GM10248 (cell line): ENCODE data around the gene LRRN2.

ENCODE experiments used
- CTCF ChIA-PET: fragments of 300-600 bp; sonication (Branson Sonifier 250); formaldehyde crosslinking; extraction: SDS; loops from one replicate; lab custom pipeline; 2021; ENCODE audit warnings: antibody characterized with exemption; lab: Yijun Ruan, JAX
- POLR2A ChIA-PET: fragments of 350-650 bp; sonication (Branson Sonifier 250); formaldehyde crosslinking; extraction: SDS; loops from one replicate; lab custom pipeline; 2020; ENCODE audit warnings: antibody characterized with exemption; lab: Yijun Ruan, JAX
- DNase-seq: peaks from one replicate; pipeline ENCODE4 v3.0.0; 2012; ENCODE audit errors: extremely low spot score
- TF ChIP-seq, protein P1 (sequence below): IDR thresholded peaks from 2 replicates; pipeline ENCODE4 v1.5.1; 2012; ENCODE audit warnings: mild to moderate bottlenecking, low read depth; ENCODE audit errors: extremely low read depth, missing control alignments, control extremely low read depth

Gene LRRN2

DNA sequence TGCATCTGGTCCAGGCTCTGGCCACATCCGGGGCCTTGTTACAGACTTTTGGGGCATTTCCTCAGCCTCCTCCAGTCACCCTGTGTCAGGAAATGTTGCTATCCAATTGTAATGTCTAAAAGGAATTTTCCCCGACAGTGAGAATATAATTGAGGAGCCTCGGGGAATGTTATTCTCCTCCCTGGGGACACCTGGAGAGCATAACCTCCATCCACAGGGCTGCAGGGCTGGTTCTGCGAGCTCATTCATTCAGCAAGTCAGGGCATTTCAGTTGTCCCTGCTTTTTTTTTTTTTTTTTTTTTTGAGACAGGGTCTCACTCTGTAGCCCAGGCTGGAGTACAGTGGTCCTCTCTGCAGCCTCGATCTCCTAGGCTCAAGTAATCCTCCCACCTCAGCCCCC, 96.7 kb downstream of the LRRN2 start:
- ChIA-PET CTCF (interaction anchor here (2.4 kb wide), 1 partner anchor 218 kb away, joined by 9 read pairs; no protein-coding TSS in a partner anchor), POLR2A (interaction anchor here (0.5 kb wide), 1 partner anchor 222 kb away, joined by 4 read pairs; no protein-coding TSS in a partner anchor)
- no peak for DNase-seq
- TF ChIP-seq, protein P1, sequence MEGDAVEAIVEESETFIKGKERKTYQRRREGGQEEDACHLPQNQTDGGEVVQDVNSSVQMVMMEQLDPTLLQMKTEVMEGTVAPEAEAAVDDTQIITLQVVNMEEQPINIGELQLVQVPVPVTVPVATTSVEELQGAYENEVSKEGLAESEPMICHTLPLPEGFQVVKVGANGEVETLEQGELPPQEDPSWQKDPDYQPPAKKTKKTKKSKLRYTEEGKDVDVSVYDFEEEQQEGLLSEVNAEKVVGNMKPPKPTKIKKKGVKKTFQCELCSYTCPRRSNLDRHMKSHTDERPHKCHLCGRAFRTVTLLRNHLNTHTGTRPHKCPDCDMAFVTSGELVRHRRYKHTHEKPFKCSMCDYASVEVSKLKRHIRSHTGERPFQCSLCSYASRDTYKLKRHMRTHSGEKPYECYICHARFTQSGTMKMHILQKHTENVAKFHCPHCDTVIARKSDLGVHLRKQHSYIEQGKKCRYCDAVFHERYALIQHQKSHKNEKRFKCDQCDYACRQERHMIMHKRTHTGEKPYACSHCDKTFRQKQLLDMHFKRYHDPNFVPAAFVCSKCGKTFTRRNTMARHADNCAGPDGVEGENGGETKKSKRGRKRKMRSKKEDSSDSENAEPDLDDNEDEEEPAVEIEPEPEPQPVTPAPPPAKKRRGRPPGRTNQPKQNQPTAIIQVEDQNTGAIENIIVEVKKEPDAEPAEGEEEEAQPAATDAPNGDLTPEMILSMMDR = no peak

DNA sequence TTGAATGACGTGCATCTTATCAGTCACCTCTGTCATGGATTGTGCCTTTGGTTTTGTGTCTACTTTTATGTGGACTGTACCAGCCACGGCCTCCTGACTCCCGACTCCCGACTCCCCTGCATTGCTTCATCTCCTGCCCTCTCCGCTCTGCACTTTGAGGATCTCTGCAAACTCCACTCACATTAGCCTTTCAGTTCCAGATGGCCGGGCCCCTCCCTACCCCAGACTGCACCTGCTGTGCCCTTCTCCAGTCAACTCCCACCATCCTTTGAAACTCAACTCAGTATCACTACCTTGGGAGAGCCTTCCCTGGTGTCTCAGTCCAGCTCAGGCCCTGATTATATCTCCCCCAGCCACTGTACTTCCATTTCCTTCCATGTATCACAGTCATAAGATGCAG, 97.9 kb downstream of the LRRN2 start:
- POLR2A ChIA-PET = no interaction called here
- TF ChIP-seq, protein P1 = no peak
- no peak for DNase-seq
- CTCF ChIA-PET = interaction anchor here (0.9 kb wide), 1 partner anchor 22 kb away, joined by 3 read pairs; no protein-coding TSS in a partner anchor

DNA sequence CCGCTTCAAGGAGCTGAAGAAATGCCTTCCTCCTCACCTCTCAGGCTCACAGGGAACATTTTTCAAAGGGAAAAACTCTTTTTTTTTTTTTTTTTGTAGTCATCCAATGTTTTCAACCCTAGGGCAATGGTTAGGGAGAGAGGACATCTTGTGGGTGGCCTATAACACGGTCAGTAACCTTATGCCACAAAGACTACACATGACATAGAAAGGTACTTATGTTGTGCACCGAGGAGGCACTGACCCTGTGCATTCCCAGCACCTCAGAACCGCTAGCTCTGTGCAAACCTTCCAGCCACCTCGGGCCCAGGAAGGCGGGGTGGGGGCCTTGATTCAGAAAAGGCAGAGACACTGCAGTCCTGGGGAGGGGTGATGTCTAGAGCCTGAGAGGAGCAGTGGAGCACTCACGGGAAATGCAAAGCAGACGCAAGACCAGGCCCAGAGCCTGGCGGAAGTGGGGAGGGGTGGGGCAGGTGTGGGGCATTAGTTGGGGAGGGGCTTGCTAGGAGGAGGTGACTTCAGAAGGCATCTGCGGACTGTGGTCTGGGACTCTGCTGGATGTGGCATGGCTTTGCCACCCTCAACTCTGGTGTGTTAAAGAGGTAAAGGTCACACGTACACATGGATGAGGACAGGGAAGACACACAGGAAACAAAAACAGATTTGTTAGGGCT, 100.7 kb downstream of the LRRN2 start:
- ChIA-PET POLR2A (no interaction called here), CTCF (interaction anchor here (1.2 kb wide), 1 partner anchor 12 kb away, joined by 3 read pairs; no protein-coding TSS in a partner anchor)
- no peak for DNase-seq
- TF ChIP-seq, protein P1 = no peak

DNA sequence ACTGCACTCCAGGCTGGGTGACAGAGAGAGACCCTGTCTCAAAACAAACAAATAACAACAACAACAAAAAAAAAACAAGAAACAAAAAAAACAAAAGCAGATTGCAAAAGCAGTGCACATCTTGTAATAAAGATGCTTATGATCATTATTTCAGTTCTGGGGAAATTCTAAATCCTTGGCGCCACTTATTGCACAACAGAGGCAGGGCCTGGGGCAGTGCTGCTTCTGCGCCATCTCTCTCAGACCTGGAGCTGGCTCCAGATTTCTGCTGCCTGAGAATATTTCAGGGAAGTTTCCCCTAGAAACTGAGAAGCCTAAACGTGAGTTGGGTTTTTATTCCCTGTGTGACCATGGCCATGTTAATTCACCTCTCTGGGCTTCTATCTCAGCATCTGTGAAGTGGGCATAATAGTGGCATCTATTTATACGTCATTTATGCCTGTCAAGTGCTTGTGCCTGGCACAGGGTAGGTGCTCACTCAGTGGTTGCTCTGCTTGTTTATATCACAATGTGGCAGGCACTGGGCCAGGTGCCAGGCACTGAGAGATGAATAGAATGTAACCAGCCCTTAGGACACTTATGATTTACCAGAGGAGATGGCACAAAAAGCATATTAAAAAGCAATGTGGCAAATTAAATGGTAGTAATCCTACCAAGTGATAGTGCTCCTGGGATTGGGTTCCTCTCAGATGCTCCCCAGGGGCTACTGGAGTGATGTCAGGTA, 101.5 kb downstream of the LRRN2 start:
- DNase-seq = no peak
- ChIA-PET POLR2A (no interaction called here), CTCF (interaction anchor here (1.2 kb wide), 1 partner anchor 12 kb away, joined by 3 read pairs; no protein-coding TSS in a partner anchor)
- TF ChIP-seq, protein P1 = no peak

DNA sequence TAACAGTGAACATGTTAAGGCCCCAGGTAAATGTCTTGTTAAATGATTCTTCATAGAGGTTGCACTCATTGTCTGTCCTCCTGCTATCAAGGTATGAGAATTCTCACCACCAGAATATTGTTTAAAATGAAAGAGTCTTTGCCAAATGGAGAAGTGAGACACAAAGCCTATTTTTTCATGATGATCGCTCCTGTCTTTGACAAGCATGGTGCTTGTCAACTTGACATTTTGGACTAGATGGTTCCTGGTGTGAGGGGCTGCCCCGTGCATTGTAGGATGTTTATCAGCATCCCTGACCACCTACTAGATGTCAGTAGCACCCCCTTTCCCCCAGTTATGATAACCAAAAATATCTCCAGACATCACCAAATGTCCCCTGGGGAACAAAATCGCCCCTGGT, 103.8 kb downstream of the LRRN2 start:
- ChIA-PET CTCF (interaction anchor here (3.1 to 11.7 kb wide), 2 partner anchors 16 to 225 kb away, joined by 19 to 61 read pairs; no protein-coding TSS in a partner anchor), POLR2A (no interaction called here)
- TF ChIP-seq, protein P1 = no peak
- DNase-seq = no peak

DNA sequence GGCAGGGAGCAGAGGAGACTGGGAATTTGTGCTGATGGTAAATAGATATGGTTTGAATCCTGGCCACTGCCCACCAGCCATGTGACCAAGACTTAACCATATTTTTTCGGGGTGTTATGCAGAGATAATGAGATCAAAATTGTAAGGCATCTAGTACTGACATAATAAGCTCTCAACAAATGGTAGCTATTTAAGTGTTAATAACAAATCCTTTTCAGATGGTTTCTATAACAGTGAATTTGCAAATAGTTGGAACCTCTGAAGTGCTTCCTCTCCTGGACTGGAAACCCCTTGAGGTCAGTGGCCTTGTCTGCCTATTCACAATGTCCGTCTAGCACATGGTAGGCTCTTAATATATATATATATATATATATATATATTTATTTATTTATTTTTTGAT, 104.7 kb downstream of the LRRN2 start:
- TF ChIP-seq, protein P1 = no peak
- DNase-seq = no peak
- CTCF ChIA-PET = interaction anchor here (3.1 to 11.7 kb wide), 2 partner anchors 15 to 226 kb away, joined by 19 to 61 read pairs; no protein-coding TSS in a partner anchor
- POLR2A ChIA-PET = no interaction called here
